ENCODE measurements around the gene CCDC180. TPM values are rescaled to one million over a fixed set of nuclear protein-coding genes. Genes with fewer than 3 reads are reported as not detected.

Gene CCDC180
- polyA plus RNA-seq, 1 experiment = 0.55 TPM

GRCh38 chr9:97354637-97355036, 47.2 kb downstream of the CCDC180 start:
- no peaks in the 10 kb centered on the region for H3K27me3 ChIP-seq (ENCODE audit: control insufficient read depth, insufficient read depth, low read length)
- no peaks in the 10 kb centered on the region for H3K36me3 ChIP-seq (ENCODE audit: control insufficient read depth, insufficient read depth, low read length)
- CTCF ChIA-PET = no interaction called here
- TF ChIP-seq CTCF (IDR thresholded peaks at IDR 0.05; ENCODE audit: insufficient read depth, low read depth, low read length) = no peak
- no peak for DNase-seq (ENCODE audit: low read depth)
- POLR2A ChIA-PET = no interaction called here
- no peak overlapping the region for H3K4me3 ChIP-seq (ENCODE audit: low read depth, low read length)

- CTCF ChIA-PET = interaction anchor here (1.5 kb wide), 1 partner anchor 13 kb away, joined by 3 read pairs; no protein-coding TSS in a partner anchor
- Histone ChIP-seq H3K36me3 (ENCODE audit: control insufficient read depth, insufficient read depth, low read length) (no peaks in the 10 kb centered on the region), H3K4me3 (ENCODE audit: low read depth, low read length) (no peak overlapping the region), H3K27me3 (ENCODE audit: control insufficient read depth, insufficient read depth, low read length) (no peaks in the 10 kb centered on the region)
- TF ChIP-seq CTCF (IDR thresholded peaks at IDR 0.05; ENCODE audit: insufficient read depth, low read depth, low read length) = no peak
- POLR2A ChIA-PET = no interaction called here
- DNase-seq (ENCODE audit: low read depth) = no peak
Measured at GRCh38 chr9:97357056-97357455, 49.6 kb downstream of the CCDC180 start.

Small RNA genes lying within 50 kb of the gene (small RNA-seq; reads per million reads assigned to genes)
- not detected for gene AL512590.2 (ENCODE audit: insufficient read length, low read depth, low replicate concordance)
- not detected for gene CCDC180 (ENCODE audit: insufficient read length, low read depth, low replicate concordance)

Other genes starting within 250 kb of the CCDC180 start
- gene TDRD7, start 104.4 kb downstream of the CCDC180 start, polyA plus RNA-seq (2011; rRNA removed) = 5.4 and 9.4 TPM in 2 replicates
- 0.06 and 0.15 TPM in 2 replicates for gene TMOD1, start 194.0 kb downstream of the CCDC180 start, polyA plus RNA-seq (2011; rRNA removed)

Data from BJ (cell line).